HG03520 (cell line): ENCODE results near the gene CFL1.

Experiments
- ATAC-seq: cut with Tn5 transposase; IDR thresholded peaks from one replicate; pipeline ENCODE4 v1.9.1; 2021; ENCODE audit warnings: mild to moderate bottlenecking, moderate library complexity; ENCODE audit not compliant: unreplicated experiment

The CFL1 gene

GRCh38 chr11:65809496-65809895 lies 48.5 kb downstream of the CFL1 start:
- ATAC-seq, result no peak

- no peak for ATAC-seq
Measured at GRCh38 chr11:65808744-65809341, 49.1 kb downstream of the CFL1 start.

GRCh38 chr11:65806979-65807378 lies 51.0 kb downstream of the CFL1 start:
- no peak for ATAC-seq
